ENCODE results near the gene CRMP1.

Gene CRMP1

DNA sequence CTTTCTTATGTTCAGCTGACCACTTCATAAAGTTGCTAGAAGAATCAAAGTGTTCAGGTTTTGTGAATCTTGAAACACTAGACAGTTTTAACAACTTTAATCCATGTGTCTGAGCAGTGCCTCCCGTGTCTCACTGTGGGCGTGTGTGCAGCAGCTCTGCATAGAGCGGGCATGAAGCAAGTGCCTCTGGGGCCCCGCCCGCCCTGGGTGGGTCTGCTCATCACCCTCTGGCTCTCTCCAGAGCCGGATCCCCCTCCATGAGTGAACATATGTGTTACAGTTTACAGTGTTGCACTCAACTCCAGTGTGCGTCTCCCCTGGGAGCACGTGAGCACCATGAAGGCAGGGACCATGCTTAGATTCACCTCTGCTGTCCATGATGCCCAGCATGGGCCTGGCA is 37.6 kb upstream of the CRMP1 start:
- H3K27me3 ChIP-seq (ENCODE audit: control insufficient read depth in 1 of 2, insufficient read depth in 1 of 2, low read length in 2 of 2): peaks cover 24 to 86% of the 10 kb centered on the region in 2 experiments
- no peak overlapping the region for H2BK120ac ChIP-seq (ENCODE audit: low read depth, low read length)
- H2BK12ac ChIP-seq (ENCODE audit: low read length in 2 of 2): no peak overlapping the region
- H2BK5ac ChIP-seq (ENCODE audit: low read depth, low read length, poor library complexity, severe bottlenecking): no peak overlapping the region
- no peak overlapping the region for H3K23ac ChIP-seq (ENCODE audit: low read length in 2 of 2)
- H3K9ac ChIP-seq (ENCODE audit: low read length): no peak overlapping the region
- no peaks in the 10 kb centered on the region for H3K36me3 ChIP-seq (ENCODE audit: control insufficient read depth in 1 of 2, insufficient read depth in 2 of 2, low read depth in 1 of 2, low read length in 2 of 2)
- H2AK5ac ChIP-seq (ENCODE audit: low read length, severe bottlenecking): no peak overlapping the region
- H3K4ac ChIP-seq (ENCODE audit: low read depth in 1 of 2, low read length in 2 of 2): no peak overlapping the region
- no peak overlapping the region for H3K14ac ChIP-seq (ENCODE audit: low read length in 2 of 2)
- no peaks in the 10 kb centered on the region for H3K9me3 ChIP-seq (ENCODE audit: control insufficient read depth, low read length)
- no peak for DNase-seq
- 80% methylated on average over 8 of the region's 8 CpGs for whole genome bisulfite sequencing
- H3K4me1 ChIP-seq (ENCODE audit: control insufficient read depth, insufficient read depth, low read depth, low read length): peaks cover 2% of the 10 kb centered on the region
- no peaks in the 10 kb centered on the region for H3K79me1 ChIP-seq (replicated peaks; ENCODE audit: low read length, poor library complexity, severe bottlenecking)
- no peak overlapping the region for H3K27ac ChIP-seq (ENCODE audit: low read length, poor library complexity, severe bottlenecking)
- no peak overlapping the region for H3K4me3 ChIP-seq (ENCODE audit: insufficient read depth in 1 of 2, low read depth in 1 of 2, low read length in 2 of 2)
- no peak overlapping the region for H2BK15ac ChIP-seq (ENCODE audit: low read depth, poor library complexity, severe bottlenecking)
- no peak overlapping the region for H2AFZ ChIP-seq (ENCODE audit: low read depth, low read length)
- no peak overlapping the region for H4K8ac ChIP-seq (ENCODE audit: low read length)
- H3K18ac ChIP-seq (ENCODE audit: low read depth in 1 of 2, low read length in 2 of 2): no peak overlapping the region
- H4K91ac ChIP-seq (ENCODE audit: low read length): no peak overlapping the region
- H3K4me2 ChIP-seq (ENCODE audit: low read length, poor library complexity, severe bottlenecking): no peak overlapping the region

DNA sequence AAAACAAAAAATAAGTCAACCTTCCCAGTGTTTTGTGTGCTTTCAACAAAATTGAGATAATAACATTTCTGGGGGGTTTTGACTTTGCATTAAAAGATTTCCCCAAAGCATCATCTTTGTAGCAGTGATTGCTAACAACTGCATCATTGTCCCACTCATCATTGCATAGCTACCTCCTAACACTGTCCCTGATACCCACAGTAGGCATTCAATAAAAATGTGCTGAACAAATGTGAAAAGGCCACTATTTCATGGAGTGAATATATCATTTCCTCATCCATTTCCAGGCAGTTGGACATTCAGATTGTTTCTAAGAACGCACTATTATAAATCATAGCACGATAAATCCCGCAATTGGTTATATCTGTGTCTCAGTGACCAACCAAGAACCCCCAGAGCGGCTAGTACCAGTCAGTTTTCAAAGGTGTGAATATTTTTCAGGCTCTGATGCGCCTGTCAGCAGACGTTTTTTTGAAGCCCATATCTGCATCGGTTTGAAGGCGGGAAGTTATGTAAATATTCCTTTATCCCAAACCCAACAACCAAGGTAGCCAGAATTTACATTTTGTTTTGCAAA is 36.0 kb upstream of the CRMP1 start:
- WGBS: 71% methylated on average over 8 of the region's 8 CpGs
- Histone ChIP-seq H3K4me3 (ENCODE audit: insufficient read depth in 1 of 2, low read depth in 1 of 2, low read length in 2 of 2) (no peak overlapping the region), H3K4ac (ENCODE audit: low read depth in 1 of 2, low read length in 2 of 2) (no peak overlapping the region), H2BK120ac (ENCODE audit: low read depth, low read length) (no peak overlapping the region), H4K91ac (ENCODE audit: low read length) (no peak overlapping the region), H2AFZ (ENCODE audit: low read depth, low read length) (no peak overlapping the region), H3K79me1 (replicated peaks; ENCODE audit: low read length, poor library complexity, severe bottlenecking) (no peaks in the 10 kb centered on the region), H3K27ac (ENCODE audit: low read length, poor library complexity, severe bottlenecking) (no peak overlapping the region), H3K9ac (ENCODE audit: low read length) (no peak overlapping the region), H2BK5ac (ENCODE audit: low read depth, low read length, poor library complexity, severe bottlenecking) (no peak overlapping the region), H2BK12ac (ENCODE audit: low read length in 2 of 2) (no peak overlapping the region), H4K8ac (ENCODE audit: low read length) (no peak overlapping the region), H2AK5ac (ENCODE audit: low read length, severe bottlenecking) (no peak overlapping the region), H3K9me3 (ENCODE audit: control insufficient read depth, low read length) (no peaks in the 10 kb centered on the region), H3K27me3 (ENCODE audit: control insufficient read depth in 1 of 2, insufficient read depth in 1 of 2, low read length in 2 of 2) (peaks cover 23 to 73% of the 10 kb centered on the region in 2 experiments), H3K18ac (ENCODE audit: low read depth in 1 of 2, low read length in 2 of 2) (no peak overlapping the region), H3K36me3 (ENCODE audit: control insufficient read depth in 1 of 2, insufficient read depth in 2 of 2, low read depth in 1 of 2, low read length in 2 of 2) (no peaks in the 10 kb centered on the region), H3K4me1 (ENCODE audit: control insufficient read depth, insufficient read depth, low read depth, low read length) (peaks cover 2% of the 10 kb centered on the region), H3K23ac (ENCODE audit: low read length in 2 of 2) (no peak overlapping the region), H3K4me2 (ENCODE audit: low read length, poor library complexity, severe bottlenecking) (no peak overlapping the region), H3K14ac (ENCODE audit: low read length in 2 of 2) (no peak overlapping the region), H2BK15ac (ENCODE audit: low read depth, poor library complexity, severe bottlenecking) (no peak overlapping the region)
- DNase-seq: no peak

DNA sequence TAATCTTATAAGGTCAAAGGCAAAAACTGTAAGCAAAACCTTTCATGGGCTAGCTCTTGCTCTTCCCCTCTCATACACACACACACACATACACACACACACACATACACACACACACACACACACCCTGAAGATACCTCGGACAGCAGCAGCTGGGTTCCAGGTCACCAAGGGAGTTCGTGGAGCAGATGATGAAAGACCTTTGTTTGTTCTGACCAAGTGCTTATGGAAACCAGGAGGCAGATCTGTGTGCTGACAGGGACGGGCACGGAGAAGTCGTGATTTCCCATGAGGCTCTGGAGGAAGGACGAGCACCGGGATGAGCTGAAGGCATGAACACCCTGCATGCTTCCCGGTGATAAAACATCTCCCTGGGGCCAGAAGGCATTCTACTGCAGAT is 35.4 kb upstream of the CRMP1 start:
- no peak overlapping the region for H3K9ac ChIP-seq (ENCODE audit: low read length)
- H2AK5ac ChIP-seq (ENCODE audit: low read length, severe bottlenecking): no peak overlapping the region
- no peak overlapping the region for H3K4ac ChIP-seq (ENCODE audit: low read depth in 1 of 2, low read length in 2 of 2)
- no peak overlapping the region for H3K18ac ChIP-seq (ENCODE audit: low read depth in 1 of 2, low read length in 2 of 2)
- H2AFZ ChIP-seq (ENCODE audit: low read depth, low read length): no peak overlapping the region
- no peak overlapping the region for H4K91ac ChIP-seq (ENCODE audit: low read length)
- WGBS: 68% methylated on average over 8 of the region's 8 CpGs
- H3K4me2 ChIP-seq (ENCODE audit: low read length, poor library complexity, severe bottlenecking): no peak overlapping the region
- H3K27me3 ChIP-seq (ENCODE audit: control insufficient read depth in 1 of 2, insufficient read depth in 1 of 2, low read length in 2 of 2): peaks cover 16 to 70% of the 10 kb centered on the region in 2 experiments
- peaks cover under 1% of the 10 kb centered on the region for H3K4me1 ChIP-seq (ENCODE audit: control insufficient read depth, insufficient read depth, low read depth, low read length)
- no peak overlapping the region for H3K23ac ChIP-seq (ENCODE audit: low read length in 2 of 2)
- no peaks in the 10 kb centered on the region for H3K79me1 ChIP-seq (replicated peaks; ENCODE audit: low read length, poor library complexity, severe bottlenecking)
- H3K14ac ChIP-seq (ENCODE audit: low read length in 2 of 2): no peak overlapping the region
- no peak overlapping the region for H4K8ac ChIP-seq (ENCODE audit: low read length)
- no peak overlapping the region for H2BK120ac ChIP-seq (ENCODE audit: low read depth, low read length)
- H2BK12ac ChIP-seq (ENCODE audit: low read length in 2 of 2): no peak overlapping the region
- H3K4me3 ChIP-seq (ENCODE audit: insufficient read depth in 1 of 2, low read depth in 1 of 2, low read length in 2 of 2): no peak overlapping the region
- peak; percentile 1 for DNase-seq
- no peaks in the 10 kb centered on the region for H3K9me3 ChIP-seq (ENCODE audit: control insufficient read depth, low read length)
- H3K36me3 ChIP-seq (ENCODE audit: control insufficient read depth in 1 of 2, insufficient read depth in 2 of 2, low read depth in 1 of 2, low read length in 2 of 2): no peaks in the 10 kb centered on the region
- no peak overlapping the region for H2BK5ac ChIP-seq (ENCODE audit: low read depth, low read length, poor library complexity, severe bottlenecking)
- no peak overlapping the region for H3K27ac ChIP-seq (ENCODE audit: low read length, poor library complexity, severe bottlenecking)
- H2BK15ac ChIP-seq (ENCODE audit: low read depth, poor library complexity, severe bottlenecking): no peak overlapping the region

DNA sequence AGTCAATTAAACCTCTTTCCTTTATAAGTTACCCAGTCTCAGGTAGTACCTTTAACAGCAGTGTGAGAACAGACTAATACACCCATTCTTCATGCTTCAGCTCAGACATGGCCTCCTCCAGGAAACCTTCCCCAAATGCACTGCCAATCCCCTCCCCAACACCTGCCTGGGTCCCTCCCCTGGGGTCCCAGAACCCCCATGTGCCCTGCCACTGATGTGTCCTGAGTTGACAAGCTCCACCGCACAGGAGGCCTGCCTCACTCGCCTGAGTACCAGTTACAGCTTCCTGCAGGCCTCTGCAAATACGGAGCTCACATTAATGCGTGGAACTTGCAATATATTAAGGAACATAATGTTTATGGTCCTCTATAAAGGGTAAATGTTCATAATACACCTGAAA is 34.9 kb upstream of the CRMP1 start:
- H3K9me3 ChIP-seq (ENCODE audit: control insufficient read depth, low read length): no peaks in the 10 kb centered on the region

More for the DNA sequence above, 34.9 kb upstream of the CRMP1 start:
- Histone ChIP-seq H3K9ac (ENCODE audit: low read length) (no peak overlapping the region), H3K4me2 (ENCODE audit: low read length, poor library complexity, severe bottlenecking) (no peak overlapping the region), H2BK5ac (ENCODE audit: low read depth, low read length, poor library complexity, severe bottlenecking) (no peak overlapping the region), H2BK12ac (ENCODE audit: low read length in 2 of 2) (no peak overlapping the region), H3K4me3 (ENCODE audit: insufficient read depth in 1 of 2, low read depth in 1 of 2, low read length in 2 of 2) (no peak overlapping the region), H3K4me1 (ENCODE audit: control insufficient read depth, insufficient read depth, low read depth, low read length) (no peaks in the 10 kb centered on the region), H3K18ac (ENCODE audit: low read depth in 1 of 2, low read length in 2 of 2) (no peak overlapping the region), H2BK15ac (ENCODE audit: low read depth, poor library complexity, severe bottlenecking) (no peak overlapping the region), H2AK5ac (ENCODE audit: low read length, severe bottlenecking) (no peak overlapping the region), H3K4ac (ENCODE audit: low read depth in 1 of 2, low read length in 2 of 2) (no peak overlapping the region), H3K14ac (ENCODE audit: low read length in 2 of 2) (no peak overlapping the region), H2BK120ac (ENCODE audit: low read depth, low read length) (no peak overlapping the region), H2AFZ (ENCODE audit: low read depth, low read length) (no peak overlapping the region), H3K36me3 (ENCODE audit: control insufficient read depth in 1 of 2, insufficient read depth in 2 of 2, low read depth in 1 of 2, low read length in 2 of 2) (no peaks in the 10 kb centered on the region), H4K91ac (ENCODE audit: low read length) (no peak overlapping the region), H3K27me3 (ENCODE audit: control insufficient read depth in 1 of 2, insufficient read depth in 1 of 2, low read length in 2 of 2) (peaks cover 12 to 70% of the 10 kb centered on the region in 2 experiments), H3K23ac (ENCODE audit: low read length in 2 of 2) (no peak overlapping the region), H3K27ac (ENCODE audit: low read length, poor library complexity, severe bottlenecking) (no peak overlapping the region), H3K79me1 (replicated peaks; ENCODE audit: low read length, poor library complexity, severe bottlenecking) (no peaks in the 10 kb centered on the region), H4K8ac (ENCODE audit: low read length) (no peak overlapping the region)
- DNase-seq: no peak
- 33% methylated on average over 2 of the region's 4 CpGs for WGBS

Data from mesenchymal stem cell (in vitro differentiated cells and primary cell).